Measurements from ENCODE around the gene KIAA0753.

Gene KIAA0753

GRCh38 chr17:6578491-6578890 is 62.0 kb downstream of the KIAA0753 start:
- TF ChIP-seq, protein P1, sequence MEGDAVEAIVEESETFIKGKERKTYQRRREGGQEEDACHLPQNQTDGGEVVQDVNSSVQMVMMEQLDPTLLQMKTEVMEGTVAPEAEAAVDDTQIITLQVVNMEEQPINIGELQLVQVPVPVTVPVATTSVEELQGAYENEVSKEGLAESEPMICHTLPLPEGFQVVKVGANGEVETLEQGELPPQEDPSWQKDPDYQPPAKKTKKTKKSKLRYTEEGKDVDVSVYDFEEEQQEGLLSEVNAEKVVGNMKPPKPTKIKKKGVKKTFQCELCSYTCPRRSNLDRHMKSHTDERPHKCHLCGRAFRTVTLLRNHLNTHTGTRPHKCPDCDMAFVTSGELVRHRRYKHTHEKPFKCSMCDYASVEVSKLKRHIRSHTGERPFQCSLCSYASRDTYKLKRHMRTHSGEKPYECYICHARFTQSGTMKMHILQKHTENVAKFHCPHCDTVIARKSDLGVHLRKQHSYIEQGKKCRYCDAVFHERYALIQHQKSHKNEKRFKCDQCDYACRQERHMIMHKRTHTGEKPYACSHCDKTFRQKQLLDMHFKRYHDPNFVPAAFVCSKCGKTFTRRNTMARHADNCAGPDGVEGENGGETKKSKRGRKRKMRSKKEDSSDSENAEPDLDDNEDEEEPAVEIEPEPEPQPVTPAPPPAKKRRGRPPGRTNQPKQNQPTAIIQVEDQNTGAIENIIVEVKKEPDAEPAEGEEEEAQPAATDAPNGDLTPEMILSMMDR (IDR thresholded peaks at IDR 0.05; ENCODE audit: insufficient read depth, low read length, missing control alignments) = no peak
- H3K4me3 ChIP-seq (ENCODE audit: low read depth, low read length) = no peak overlapping the region
- ChIA-PET POLR2A (no interaction called here), CTCF (interaction anchor here (1.0 to 1.7 kb wide), 2 partner anchors 10 to 105 kb away, joined by 4 to 8 read pairs; no protein-coding TSS in a partner anchor)
- no peak for DNase-seq (ENCODE audit: low read depth, low spot score)

DNA sequence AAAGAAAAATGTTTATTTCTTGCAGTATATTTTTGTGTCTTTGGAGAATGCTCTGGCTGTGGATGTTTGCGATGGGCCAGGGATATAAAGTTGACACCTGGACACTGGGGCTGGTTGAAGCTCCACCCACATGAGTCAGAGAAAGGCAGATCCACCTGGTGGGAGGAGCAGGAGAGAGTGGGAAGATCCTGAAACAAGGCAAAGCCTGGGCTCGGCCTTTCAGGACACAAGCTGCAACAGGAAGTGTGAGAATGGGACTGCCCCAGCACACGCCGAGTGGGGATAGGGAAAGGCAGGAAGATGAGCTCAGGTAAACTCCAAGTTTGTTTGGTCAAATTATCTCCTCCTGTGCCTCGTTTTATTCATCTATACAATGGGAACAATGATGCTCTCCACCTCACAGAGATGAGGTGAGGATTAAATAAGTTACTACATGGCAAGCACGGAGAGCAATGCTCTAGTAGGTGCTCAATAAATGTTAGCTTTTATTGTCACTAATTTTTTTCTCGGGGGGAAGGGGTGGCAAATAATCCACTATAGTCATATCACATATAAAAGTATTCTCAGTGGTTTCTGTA is 62.7 kb downstream of the KIAA0753 start:
- no peak overlapping the region for H3K4me3 ChIP-seq (ENCODE audit: low read depth, low read length)
- ChIA-PET CTCF (interaction anchor here (1.0 to 1.8 kb wide), 3 partner anchors 9 to 104 kb away, joined by 4 to 8 read pairs (median 8); no protein-coding TSS in a partner anchor), POLR2A (interaction anchor here (0.6 kb wide), 1 partner anchor 23 kb away, joined by 3 read pairs; no protein-coding TSS in a partner anchor)
- TF ChIP-seq, protein P1 (IDR thresholded peaks at IDR 0.05; ENCODE audit: insufficient read depth, low read length, missing control alignments) = no peak
- DNase-seq (ENCODE audit: low read depth, low spot score) = no peak

- CTCF ChIA-PET = interaction anchor here (0.9 to 1.8 kb wide), 4 partner anchors 9 to 103 kb away, joined by 3 to 8 read pairs (median 3); no protein-coding TSS in a partner anchor
- POLR2A ChIA-PET = no interaction called here
These were observed 64.3 kb downstream of the KIAA0753 start for GRCh38 chr17:6576038-6576785.

GRCh38 chr17:6575596-6575988 is 64.9 kb downstream of the KIAA0753 start:
- ChIA-PET POLR2A (no interaction called here), CTCF (interaction anchor here (1.1 to 1.5 kb wide), 2 partner anchors 100 to 103 kb away, joined by 3 read pairs; no protein-coding TSS in a partner anchor)
- no peak for DNase-seq (ENCODE audit: low read depth, low spot score)
- no peak overlapping the region for H3K4me3 ChIP-seq (ENCODE audit: low read depth, low read length)
- TF ChIP-seq, protein P1 (IDR thresholded peaks at IDR 0.05; ENCODE audit: insufficient read depth, low read length, missing control alignments) = no peak

More at GRCh38 chr17:6576038-6576785, 64.3 kb downstream of the KIAA0753 start:
- no peak overlapping the region for H3K4me3 ChIP-seq (ENCODE audit: low read depth, low read length)
- no peak for DNase-seq (ENCODE audit: low read depth, low spot score)
- TF ChIP-seq, protein P1 (IDR thresholded peaks at IDR 0.05; ENCODE audit: insufficient read depth, low read length, missing control alignments) = no peak

GRCh38 chr17:6574687-6575595 is 65.6 kb downstream of the KIAA0753 start:
- ChIA-PET POLR2A (no interaction called here), CTCF (interaction anchor here (1.1 to 1.7 kb wide), 2 partner anchors 102 kb away, joined by 3 to 11 read pairs; no protein-coding TSS in a partner anchor)
- no peak overlapping the region; the same call in 1 of the 2 replicates for H3K4me3 ChIP-seq (ENCODE audit: low read depth, low read length)
- peak; percentile 26 for DNase-seq (ENCODE audit: low read depth, low spot score)
- TF ChIP-seq, protein P1 (IDR thresholded peaks at IDR 0.05; ENCODE audit: insufficient read depth, low read length, missing control alignments) = peak; percentile 17
